Measurements from ENCODE around the gene PRKRA.

DNA sequence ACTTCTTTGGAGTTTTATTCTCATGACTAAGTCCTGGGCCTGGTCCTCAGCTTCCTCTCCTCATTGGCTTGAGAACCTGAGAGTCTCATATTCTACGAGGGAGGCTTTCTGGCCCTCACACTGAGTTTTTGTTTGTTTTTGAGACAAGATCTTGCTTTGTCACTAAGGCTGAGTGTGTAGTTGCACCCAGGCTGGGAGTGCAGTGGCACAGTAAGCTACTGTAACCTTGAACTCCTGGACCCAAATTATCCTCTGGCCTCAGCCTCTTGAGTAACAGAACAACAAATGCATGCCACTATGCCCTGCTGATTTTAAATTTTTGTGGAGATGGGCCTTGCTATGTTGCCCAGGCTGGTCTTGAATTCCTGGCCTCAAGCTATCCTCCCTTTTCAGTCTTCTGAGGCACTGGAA is 22.6 kb downstream of the PRKRA start:
- TF ChIP-seq CTCF (IDR thresholded peaks at IDR 0.05) (no peak), POLR2A (IDR thresholded peaks at IDR 0.05) (no peak)

Data from lower leg skin (tissue), 3 donors.